HG03378 (cell line): ENCODE data around the gene SNX3.

Experiments
- ATAC-seq: cut with Tn5 transposase; IDR thresholded peaks from one replicate; pipeline ENCODE4 v1.9.1; 2021; ENCODE audit warnings: mild to moderate bottlenecking, moderate library complexity; ENCODE audit not compliant: unreplicated experiment

The SNX3 gene

GRCh38 chr6:108209738-108210137 is 51.1 kb downstream of the SNX3 start:
- no peak for ATAC-seq

- no peak for ATAC-seq
These were observed 53.8 kb downstream of the SNX3 start for GRCh38 chr6:108207013-108207412.

GRCh38 chr6:108203189-108204112 is 57.4 kb downstream of the SNX3 start:
- no peak for ATAC-seq

GRCh38 chr6:108200631-108201030 is 60.2 kb downstream of the SNX3 start:
- no peak for ATAC-seq

- no peak for ATAC-seq
These were observed 60.7 kb downstream of the SNX3 start for GRCh38 chr6:108200186-108200585.

- no peak for ATAC-seq
These were observed 61.9 kb downstream of the SNX3 start for GRCh38 chr6:108198761-108199498.

GRCh38 chr6:108195209-108195608 is 65.6 kb downstream of the SNX3 start:
- no peak for ATAC-seq

GRCh38 chr6:108194503-108194902 is 66.3 kb downstream of the SNX3 start:
- ATAC-seq: no peak

- no peak for ATAC-seq
These were observed 67.0 kb downstream of the SNX3 start for GRCh38 chr6:108193835-108194234.

GRCh38 chr6:108193131-108193530 is 67.7 kb downstream of the SNX3 start:
- ATAC-seq: no peak

GRCh38 chr6:108187519-108187918 is 73.3 kb downstream of the SNX3 start:
- no peak for ATAC-seq

- ATAC-seq: no peak
These were observed 74.6 kb downstream of the SNX3 start for GRCh38 chr6:108186226-108186625.

- ATAC-seq: no peak
These were observed 80.1 kb downstream of the SNX3 start for GRCh38 chr6:108180776-108181175.

- ATAC-seq: no peak
These were observed 80.6 kb downstream of the SNX3 start for GRCh38 chr6:108180266-108180665.

- no peak for ATAC-seq
These were observed 81.1 kb downstream of the SNX3 start for GRCh38 chr6:108179741-108180140.

- ATAC-seq: no peak
These were observed 84.4 kb downstream of the SNX3 start for GRCh38 chr6:108176281-108177089.

GRCh38 chr6:108175592-108176279 is 85.1 kb downstream of the SNX3 start:
- no peak for ATAC-seq

GRCh38 chr6:108175176-108175591 is 85.7 kb downstream of the SNX3 start:
- ATAC-seq: no peak

- ATAC-seq: no peak
These were observed 86.3 kb downstream of the SNX3 start for GRCh38 chr6:108174371-108175175.
